ENCODE measurements around the gene WWOX. TPM values are rescaled to one million over a fixed set of nuclear protein-coding genes. Genes with fewer than 3 reads are reported as not detected.

Gene WWOX
- total and polyA plus RNA-seq, 2 of the 13 experiments (the other 11 are each of a cell fraction or from before 2014, with no cell fraction given), result 9.1 to 37.4 TPM

DNA sequence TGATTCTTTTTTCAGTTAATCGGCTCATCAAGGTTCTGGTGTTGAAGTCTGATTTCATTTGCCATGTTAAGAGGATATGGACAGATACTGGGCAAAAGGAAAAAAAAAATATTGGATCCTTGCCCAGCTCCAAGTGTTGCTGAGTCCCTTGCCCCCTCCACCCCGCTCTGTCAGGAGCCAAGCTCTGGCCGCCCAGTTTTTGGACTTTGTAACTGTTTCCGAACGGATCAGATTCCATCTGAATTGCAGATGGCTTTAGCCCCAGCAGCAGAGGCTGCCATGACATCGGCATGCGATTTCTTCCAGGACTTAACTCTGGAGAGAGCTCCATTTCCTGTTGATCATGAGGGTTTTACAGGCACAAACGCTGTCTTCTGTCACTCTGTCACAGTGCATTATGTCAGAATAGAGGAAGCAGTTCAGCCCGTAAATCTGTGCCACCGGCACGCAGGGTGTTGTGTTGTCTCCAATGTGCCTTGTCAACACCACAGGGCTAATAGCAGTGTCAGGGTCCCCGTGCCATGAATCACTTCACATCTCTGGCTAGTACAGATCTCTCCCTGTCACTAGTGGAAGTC, 885.5 kb downstream of the WWOX start (continued):
- TF ChIP-seq, protein P1, sequence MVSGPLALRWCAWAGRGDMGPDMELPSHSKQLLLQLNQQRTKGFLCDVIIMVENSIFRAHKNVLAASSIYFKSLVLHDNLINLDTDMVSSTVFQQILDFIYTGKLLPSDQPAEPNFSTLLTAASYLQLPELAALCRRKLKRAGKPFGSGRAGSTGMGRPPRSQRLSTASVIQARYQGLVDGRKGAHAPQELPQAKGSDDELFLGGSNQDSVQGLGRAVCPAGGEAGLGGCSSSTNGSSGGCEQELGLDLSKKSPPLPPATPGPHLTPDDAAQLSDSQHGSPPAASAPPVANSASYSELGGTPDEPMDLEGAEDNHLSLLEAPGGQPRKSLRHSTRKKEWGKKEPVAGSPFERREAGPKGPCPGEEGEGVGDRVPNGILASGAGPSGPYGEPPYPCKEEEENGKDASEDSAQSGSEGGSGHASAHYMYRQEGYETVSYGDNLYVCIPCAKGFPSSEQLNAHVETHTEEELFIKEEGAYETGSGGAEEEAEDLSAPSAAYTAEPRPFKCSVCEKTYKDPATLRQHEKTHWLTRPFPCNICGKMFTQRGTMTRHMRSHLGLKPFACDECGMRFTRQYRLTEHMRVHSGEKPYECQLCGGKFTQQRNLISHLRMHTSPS (CRISPR knock-in tag; IDR thresholded peaks at IDR 0.05; ENCODE audit: low read depth), result no peak
- TF ChIP-seq, protein P2, sequence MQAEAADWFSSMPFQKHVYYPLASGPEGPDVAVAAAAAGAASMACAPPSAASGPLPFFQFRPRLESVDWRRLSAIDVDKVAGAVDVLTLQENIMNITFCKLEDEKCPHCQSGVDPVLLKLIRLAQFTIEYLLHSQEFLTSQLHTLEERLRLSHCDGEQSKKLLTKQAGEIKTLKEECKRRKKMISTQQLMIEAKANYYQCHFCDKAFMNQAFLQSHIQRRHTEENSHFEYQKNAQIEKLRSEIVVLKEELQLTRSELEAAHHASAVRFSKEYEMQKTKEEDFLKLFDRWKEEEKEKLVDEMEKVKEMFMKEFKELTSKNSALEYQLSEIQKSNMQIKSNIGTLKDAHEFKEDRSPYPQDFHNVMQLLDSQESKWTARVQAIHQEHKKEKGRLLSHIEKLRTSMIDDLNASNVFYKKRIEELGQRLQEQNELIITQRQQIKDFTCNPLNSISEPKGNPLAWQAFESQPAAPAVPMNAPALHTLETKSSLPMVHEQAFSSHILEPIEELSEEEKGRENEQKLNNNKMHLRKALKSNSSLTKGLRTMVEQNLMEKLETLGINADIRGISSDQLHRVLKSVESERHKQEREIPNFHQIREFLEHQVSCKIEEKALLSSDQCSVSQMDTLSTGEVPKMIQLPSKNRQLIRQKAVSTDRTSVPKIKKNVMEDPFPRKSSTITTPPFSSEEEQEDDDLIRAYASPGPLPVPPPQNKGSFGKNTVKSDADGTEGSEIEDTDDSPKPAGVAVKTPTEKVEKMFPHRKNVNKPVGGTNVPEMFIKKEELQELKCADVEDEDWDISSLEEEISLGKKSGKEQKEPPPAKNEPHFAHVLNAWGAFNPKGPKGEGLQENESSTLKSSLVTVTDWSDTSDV (CRISPR knock-in tag; IDR thresholded peaks at IDR 0.05), result no peak
- TF ChIP-seq ATAD3A (CRISPR knock-in tag; IDR thresholded peaks at IDR 0.05), result no peak
- TF ChIP-seq KDM4B (CRISPR knock-in tag; IDR thresholded peaks at IDR 0.05), result no peak
- TF ChIP-seq, protein P3, sequence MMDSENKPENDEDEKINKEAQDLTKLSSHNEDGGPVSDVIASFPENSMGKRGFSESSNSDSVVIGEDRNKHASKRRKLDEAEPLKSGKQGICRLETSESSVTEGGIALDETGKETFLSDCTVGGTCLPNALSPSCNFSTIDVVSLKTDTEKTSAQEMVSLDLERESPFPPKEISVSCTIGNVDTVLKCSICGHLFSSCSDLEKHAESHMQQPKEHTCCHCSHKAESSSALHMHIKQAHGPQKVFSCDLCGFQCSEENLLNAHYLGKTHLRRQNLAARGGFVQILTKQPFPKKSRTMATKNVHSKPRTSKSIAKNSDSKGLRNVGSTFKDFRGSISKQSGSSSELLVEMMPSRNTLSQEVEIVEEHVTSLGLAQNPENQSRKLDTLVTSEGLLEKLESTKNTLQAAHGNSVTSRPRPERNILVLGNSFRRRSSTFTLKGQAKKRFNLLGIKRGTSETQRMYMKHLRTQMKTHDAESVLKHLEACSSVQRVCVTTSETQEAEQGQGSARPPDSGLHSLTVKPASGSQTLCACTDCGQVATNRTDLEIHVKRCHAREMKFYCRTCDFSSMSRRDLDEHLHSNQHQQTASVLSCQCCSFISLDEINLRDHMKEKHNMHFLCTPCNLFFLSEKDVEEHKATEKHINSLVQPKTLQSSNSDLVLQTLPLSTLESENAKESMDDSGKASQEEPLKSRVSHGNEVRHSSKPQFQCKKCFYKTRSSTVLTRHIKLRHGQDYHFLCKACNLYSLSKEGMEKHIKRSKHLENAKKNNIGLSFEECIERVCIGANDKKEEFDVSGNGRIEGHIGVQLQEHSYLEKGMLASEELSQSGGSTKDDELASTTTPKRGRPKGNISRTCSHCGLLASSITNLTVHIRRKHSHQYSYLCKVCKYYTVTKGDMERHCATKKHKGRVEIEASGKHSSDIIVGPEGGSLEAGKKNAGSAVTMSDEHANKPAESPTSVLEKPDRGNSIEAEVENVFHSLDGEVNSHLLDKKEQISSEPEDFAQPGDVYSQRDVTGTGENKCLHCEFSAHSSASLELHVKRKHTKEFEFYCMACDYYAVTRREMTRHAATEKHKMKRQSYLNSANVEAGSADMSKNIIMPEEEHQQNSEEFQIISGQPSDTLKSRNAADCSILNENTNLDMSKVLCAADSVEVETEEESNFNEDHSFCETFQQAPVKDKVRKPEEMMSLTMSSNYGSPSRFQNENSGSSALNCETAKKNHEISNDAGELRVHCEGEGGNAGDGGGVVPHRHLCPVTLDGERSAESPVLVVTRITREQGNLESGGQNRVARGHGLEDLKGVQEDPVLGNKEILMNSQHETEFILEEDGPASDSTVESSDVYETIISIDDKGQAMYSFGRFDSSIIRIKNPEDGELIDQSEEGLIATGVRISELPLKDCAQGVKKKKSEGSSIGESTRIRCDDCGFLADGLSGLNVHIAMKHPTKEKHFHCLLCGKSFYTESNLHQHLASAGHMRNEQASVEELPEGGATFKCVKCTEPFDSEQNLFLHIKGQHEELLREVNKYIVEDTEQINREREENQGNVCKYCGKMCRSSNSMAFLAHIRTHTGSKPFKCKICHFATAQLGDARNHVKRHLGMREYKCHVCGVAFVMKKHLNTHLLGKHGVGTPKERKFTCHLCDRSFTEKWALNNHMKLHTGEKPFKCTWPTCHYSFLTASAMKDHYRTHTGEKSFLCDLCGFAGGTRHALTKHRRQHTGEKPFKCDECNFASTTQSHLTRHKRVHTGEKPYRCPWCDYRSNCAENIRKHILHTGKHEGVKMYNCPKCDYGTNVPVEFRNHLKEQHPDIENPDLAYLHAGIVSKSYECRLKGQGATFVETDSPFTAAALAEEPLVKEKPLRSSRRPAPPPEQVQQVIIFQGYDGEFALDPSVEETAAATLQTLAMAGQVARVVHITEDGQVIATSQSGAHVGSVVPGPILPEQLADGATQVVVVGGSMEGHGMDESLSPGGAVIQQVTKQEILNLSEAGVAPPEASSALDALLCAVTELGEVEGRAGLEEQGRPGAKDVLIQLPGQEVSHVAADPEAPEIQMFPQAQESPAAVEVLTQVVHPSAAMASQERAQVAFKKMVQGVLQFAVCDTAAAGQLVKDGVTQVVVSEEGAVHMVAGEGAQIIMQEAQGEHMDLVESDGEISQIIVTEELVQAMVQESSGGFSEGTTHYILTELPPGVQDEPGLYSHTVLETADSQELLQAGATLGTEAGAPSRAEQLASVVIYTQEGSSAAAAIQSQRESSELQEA (CRISPR knock-in tag; IDR thresholded peaks at IDR 0.05; ENCODE audit: not compliant biosample characterization), result no peak
- TF ChIP-seq ONECUT2 (CRISPR knock-in tag; IDR thresholded peaks at IDR 0.05), result no peak
- no peak for TF ChIP-seq JARID2 (CRISPR knock-in tag; IDR thresholded peaks at IDR 0.05; ENCODE audit: insufficient replicate concordance)
- TF ChIP-seq ZZZ3 (CRISPR knock-in tag; IDR thresholded peaks at IDR 0.05; ENCODE audit: borderline replicate concordance), result no peak
- TF ChIP-seq, protein P4, sequence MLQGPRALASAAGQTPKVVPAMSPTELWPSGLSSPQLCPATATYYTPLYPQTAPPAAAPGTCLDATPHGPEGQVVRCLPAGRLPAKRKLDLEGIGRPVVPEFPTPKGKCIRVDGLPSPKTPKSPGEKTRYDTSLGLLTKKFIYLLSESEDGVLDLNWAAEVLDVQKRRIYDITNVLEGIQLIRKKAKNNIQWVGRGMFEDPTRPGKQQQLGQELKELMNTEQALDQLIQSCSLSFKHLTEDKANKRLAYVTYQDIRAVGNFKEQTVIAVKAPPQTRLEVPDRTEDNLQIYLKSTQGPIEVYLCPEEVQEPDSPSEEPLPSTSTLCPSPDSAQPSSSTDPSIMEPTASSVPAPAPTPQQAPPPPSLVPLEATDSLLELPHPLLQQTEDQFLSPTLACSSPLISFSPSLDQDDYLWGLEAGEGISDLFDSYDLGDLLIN (CRISPR knock-in tag; IDR thresholded peaks at IDR 0.05; ENCODE audit: borderline replicate concordance), result no peak
- no peak for TF ChIP-seq FOXK2 (IDR thresholded peaks at IDR 0.05)
- no peak for TF ChIP-seq MTA3 (CRISPR knock-in tag; IDR thresholded peaks at IDR 0.05)
- TF ChIP-seq ZNF746 (CRISPR knock-in tag; IDR thresholded peaks at IDR 0.05), result no peak
- TF ChIP-seq ZNF564 (CRISPR knock-in tag; IDR thresholded peaks at IDR 0.05), result no peak
- TF ChIP-seq, protein P5, sequence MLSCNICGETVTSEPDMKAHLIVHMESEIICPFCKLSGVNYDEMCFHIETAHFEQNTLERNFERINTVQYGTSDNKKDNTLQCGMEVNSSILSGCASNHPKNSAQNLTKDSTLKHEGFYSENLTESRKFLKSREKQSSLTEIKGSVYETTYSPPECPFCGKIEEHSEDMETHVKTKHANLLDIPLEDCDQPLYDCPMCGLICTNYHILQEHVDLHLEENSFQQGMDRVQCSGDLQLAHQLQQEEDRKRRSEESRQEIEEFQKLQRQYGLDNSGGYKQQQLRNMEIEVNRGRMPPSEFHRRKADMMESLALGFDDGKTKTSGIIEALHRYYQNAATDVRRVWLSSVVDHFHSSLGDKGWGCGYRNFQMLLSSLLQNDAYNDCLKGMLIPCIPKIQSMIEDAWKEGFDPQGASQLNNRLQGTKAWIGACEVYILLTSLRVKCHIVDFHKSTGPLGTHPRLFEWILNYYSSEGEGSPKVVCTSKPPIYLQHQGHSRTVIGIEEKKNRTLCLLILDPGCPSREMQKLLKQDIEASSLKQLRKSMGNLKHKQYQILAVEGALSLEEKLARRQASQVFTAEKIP (CRISPR knock-in tag; IDR thresholded peaks at IDR 0.05; ENCODE audit: borderline replicate concordance), result no peak
